Astrocyte (in vitro differentiated cells and primary cell): ENCODE data around the gene IGHMBP2. TPM values are rescaled to one million over a fixed set of nuclear protein-coding genes. Genes with fewer than 3 reads are reported as not detected.

Experiments used
- DNase-seq: peaks from one replicate; pipeline ENCODE4 v3.0.0-alpha.2; 2010; ENCODE audit warnings: low read depth
- FAIRE-seq: peaks from 2 replicates; lab custom pipeline; 2011; peaks lifted over from hg19 to GRCh38; lab: Jason Lieb, UNC
- H2AFZ ChIP-seq: 2 replicates; pipeline ENCODE4 v1.6.0; 2012; ENCODE audit warnings: low read depth, low read length, inconsistent platforms
- H3K27ac ChIP-seq: 2 replicates; pipeline ENCODE4 v1.5.1; 2011; ENCODE audit warnings: low read depth, low read length, inconsistent platforms
- H3K27me3 ChIP-seq: 2 replicates; pipeline ENCODE4 v1.6.0; 2011; ENCODE audit warnings: low read length, inconsistent platforms; ENCODE audit not compliant: insufficient read depth
- H3K36me3 ChIP-seq: 2 replicates; pipeline ENCODE4 v1.5.1; 2011; ENCODE audit warnings: low read length, inconsistent platforms; ENCODE audit not compliant: insufficient read depth
- H3K4me1 ChIP-seq: 2 replicates; pipeline ENCODE4 v1.5.1; 2011; ENCODE audit warnings: low read length, inconsistent platforms; ENCODE audit not compliant: insufficient read depth
- H3K4me2 ChIP-seq: 2 replicates; pipeline ENCODE4 v1.6.0; 2012; ENCODE audit warnings: low read length, inconsistent platforms
- H3K4me3 ChIP-seq: 2 replicates; pipeline ENCODE4 v1.5.1; 2011; ENCODE audit warnings: low read depth, mild to moderate bottlenecking, low read length, inconsistent platforms; ENCODE audit not compliant: insufficient read depth
- H3K79me2 ChIP-seq: 2 replicates; pipeline ENCODE4 v1.6.0; 2012; ENCODE audit warnings: mild to moderate bottlenecking, low read length, inconsistent platforms; ENCODE audit not compliant: insufficient read depth
- H3K9ac ChIP-seq: 2 replicates; pipeline ENCODE4 v1.6.0; 2012; ENCODE audit warnings: mild to moderate bottlenecking, low read length, inconsistent platforms
- H3K9me3 ChIP-seq: 2 replicates; pipeline ENCODE4 v1.5.1; 2012; ENCODE audit warnings: low read depth, mild to moderate bottlenecking, low read length, inconsistent platforms; ENCODE audit not compliant: insufficient read depth
- H4K20me1 ChIP-seq: 2 replicates; pipeline ENCODE4 v1.6.0; 2012; ENCODE audit warnings: low read length, inconsistent platforms; ENCODE audit not compliant: insufficient read depth
- H3K27ac Mint-ChIP-seq: one replicate; pipeline ENCODE4 v1.8.0; 2021; ENCODE audit warnings: mild to moderate bottlenecking, mixed read lengths; ENCODE audit not compliant: unreplicated experiment
- H3K27me3 Mint-ChIP-seq: one replicate; pipeline ENCODE4 v1.8.0; 2021; ENCODE audit warnings: low read depth, mixed read lengths; ENCODE audit not compliant: unreplicated experiment
- H3K36me3 Mint-ChIP-seq: one replicate; pipeline ENCODE4 v1.8.0; 2021; ENCODE audit warnings: low read depth, mixed read lengths; ENCODE audit not compliant: unreplicated experiment
- H3K4me1 Mint-ChIP-seq: one replicate; pipeline ENCODE4 v1.8.0; 2021; ENCODE audit warnings: low read depth, mixed read lengths; ENCODE audit not compliant: unreplicated experiment
- H3K4me3 Mint-ChIP-seq: one replicate; pipeline ENCODE4 v1.8.0; 2021; ENCODE audit warnings: mild to moderate bottlenecking, moderate library complexity, mixed read lengths; ENCODE audit not compliant: unreplicated experiment
- H3K9me3 Mint-ChIP-seq: one replicate; pipeline ENCODE4 v1.8.0; 2021; ENCODE audit warnings: mild to moderate bottlenecking, mixed read lengths; ENCODE audit not compliant: unreplicated experiment
- EZH2 ChIP-seq: IDR thresholded peaks from 2 replicates; pipeline ENCODE4 v1.6.1; 2012; ENCODE audit warnings: mild to moderate bottlenecking, low read length, inconsistent platforms; ENCODE audit not compliant: insufficient read depth
- total RNA-seq: library from RNA; stranded (reverse); gene quantifications from 2 replicates; pipeline ENCODE4 v1.2.1, GENCODE V29; 2021
- TF ChIP-seq, protein P1 (sequence below): IDR thresholded peaks from 2 replicates; pipeline ENCODE4 v1.5.1; 2011; ENCODE audit warnings: low read depth, mild to moderate bottlenecking, inconsistent platforms, low read length, moderate library complexity; ENCODE audit not compliant: insufficient read depth

Gene IGHMBP2
- total RNA-seq, 1 donor from 2014 or later = 14.0 TPM

DNA sequence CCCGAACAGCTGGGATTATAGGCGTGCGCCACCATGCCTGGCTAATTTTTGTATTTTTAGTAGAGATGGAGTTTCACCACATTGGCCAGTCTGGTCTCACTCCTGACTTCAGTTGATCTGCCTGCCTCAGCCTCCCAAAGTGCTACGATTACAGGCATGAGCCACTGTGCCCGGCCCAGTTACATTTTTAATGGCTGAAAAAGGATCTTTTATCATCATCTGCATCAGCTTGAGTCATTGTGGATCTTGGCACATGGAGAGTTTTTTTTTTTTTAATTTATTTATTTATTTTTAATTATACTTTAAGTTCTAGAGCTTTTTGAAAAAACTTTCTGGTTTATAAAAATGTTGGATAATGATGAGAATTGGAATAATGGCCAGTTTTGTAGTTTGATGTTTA, 8.6 kb downstream of the IGHMBP2 start:
- H3K27ac ChIP-seq = no peak overlapping the region
- H3K4me2 ChIP-seq = no peak overlapping the region
- no peak overlapping the region for H3K4me3 ChIP-seq
- H3K36me3 ChIP-seq = peaks cover 36% of the 10 kb centered on the region
- no peaks in the 10 kb centered on the region for H3K27me3 ChIP-seq
- no peaks in the 10 kb centered on the region for H3K9me3 ChIP-seq
- TF ChIP-seq, protein P1, sequence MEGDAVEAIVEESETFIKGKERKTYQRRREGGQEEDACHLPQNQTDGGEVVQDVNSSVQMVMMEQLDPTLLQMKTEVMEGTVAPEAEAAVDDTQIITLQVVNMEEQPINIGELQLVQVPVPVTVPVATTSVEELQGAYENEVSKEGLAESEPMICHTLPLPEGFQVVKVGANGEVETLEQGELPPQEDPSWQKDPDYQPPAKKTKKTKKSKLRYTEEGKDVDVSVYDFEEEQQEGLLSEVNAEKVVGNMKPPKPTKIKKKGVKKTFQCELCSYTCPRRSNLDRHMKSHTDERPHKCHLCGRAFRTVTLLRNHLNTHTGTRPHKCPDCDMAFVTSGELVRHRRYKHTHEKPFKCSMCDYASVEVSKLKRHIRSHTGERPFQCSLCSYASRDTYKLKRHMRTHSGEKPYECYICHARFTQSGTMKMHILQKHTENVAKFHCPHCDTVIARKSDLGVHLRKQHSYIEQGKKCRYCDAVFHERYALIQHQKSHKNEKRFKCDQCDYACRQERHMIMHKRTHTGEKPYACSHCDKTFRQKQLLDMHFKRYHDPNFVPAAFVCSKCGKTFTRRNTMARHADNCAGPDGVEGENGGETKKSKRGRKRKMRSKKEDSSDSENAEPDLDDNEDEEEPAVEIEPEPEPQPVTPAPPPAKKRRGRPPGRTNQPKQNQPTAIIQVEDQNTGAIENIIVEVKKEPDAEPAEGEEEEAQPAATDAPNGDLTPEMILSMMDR = no peak
- no peak for TF ChIP-seq EZH2
- no peaks in the 10 kb centered on the region for H3K4me1 ChIP-seq
- no peak overlapping the region for H3K4me3 Mint-ChIP-seq
- H3K9ac ChIP-seq = no peak overlapping the region
- DNase-seq (no peak), FAIRE-seq (no peak)
- no peak overlapping the region for H3K27ac Mint-ChIP-seq
- H3K79me2 ChIP-seq = peaks cover 2% of the 10 kb centered on the region
- H3K9me3 Mint-ChIP-seq = no peaks in the 10 kb centered on the region
- no peaks in the 10 kb centered on the region for H3K4me1 Mint-ChIP-seq
- H3K27me3 Mint-ChIP-seq = no peaks in the 10 kb centered on the region
- H4K20me1 ChIP-seq = peaks cover 13% of the 10 kb centered on the region
- H2AFZ ChIP-seq = no peak overlapping the region
- H3K36me3 Mint-ChIP-seq = peaks cover 30% of the 10 kb centered on the region

DNA sequence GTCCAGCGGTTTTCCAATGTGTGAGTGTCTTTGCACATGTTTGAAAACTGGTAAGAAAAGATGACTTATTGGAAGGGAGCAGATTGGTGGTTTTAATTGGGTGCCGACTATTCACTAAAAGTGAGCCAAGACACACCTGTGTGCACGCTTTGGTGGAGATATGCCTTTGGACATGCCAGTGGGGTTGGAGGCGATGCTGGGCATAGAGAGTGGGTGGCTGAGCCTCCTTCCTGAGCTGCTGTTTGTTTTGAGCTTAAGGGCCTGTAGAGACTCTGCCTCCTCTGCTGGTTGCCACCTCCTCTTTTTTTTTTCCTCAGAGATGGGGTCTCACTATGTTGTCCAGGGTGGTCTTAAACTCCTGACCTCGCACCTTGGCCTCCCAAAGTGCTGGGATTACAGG, 9.5 kb downstream of the IGHMBP2 start:
- H3K27ac ChIP-seq = no peak overlapping the region
- Mint-ChIP-seq H3K4me3 (no peak overlapping the region), H3K36me3 (peaks cover 32% of the 10 kb centered on the region), H3K4me1 (no peaks in the 10 kb centered on the region), H3K27ac (no peak overlapping the region), H3K9me3 (no peaks in the 10 kb centered on the region), H3K27me3 (no peaks in the 10 kb centered on the region)
- no peak for DNase-seq
- no peaks in the 10 kb centered on the region for H3K79me2 ChIP-seq
- no peaks in the 10 kb centered on the region for H3K27me3 ChIP-seq
- H2AFZ ChIP-seq = no peak overlapping the region
- H3K9ac ChIP-seq = no peak overlapping the region
- no peaks in the 10 kb centered on the region for H3K9me3 ChIP-seq
- TF ChIP-seq, protein P1 = no peak
- no peak for TF ChIP-seq EZH2
- H3K4me1 ChIP-seq = no peaks in the 10 kb centered on the region
- no peak for FAIRE-seq
- H3K4me2 ChIP-seq = no peak overlapping the region
- H3K4me3 ChIP-seq = no peak overlapping the region
- H3K36me3 ChIP-seq = peaks cover 39% of the 10 kb centered on the region
- H4K20me1 ChIP-seq = peaks cover 13% of the 10 kb centered on the region

DNA sequence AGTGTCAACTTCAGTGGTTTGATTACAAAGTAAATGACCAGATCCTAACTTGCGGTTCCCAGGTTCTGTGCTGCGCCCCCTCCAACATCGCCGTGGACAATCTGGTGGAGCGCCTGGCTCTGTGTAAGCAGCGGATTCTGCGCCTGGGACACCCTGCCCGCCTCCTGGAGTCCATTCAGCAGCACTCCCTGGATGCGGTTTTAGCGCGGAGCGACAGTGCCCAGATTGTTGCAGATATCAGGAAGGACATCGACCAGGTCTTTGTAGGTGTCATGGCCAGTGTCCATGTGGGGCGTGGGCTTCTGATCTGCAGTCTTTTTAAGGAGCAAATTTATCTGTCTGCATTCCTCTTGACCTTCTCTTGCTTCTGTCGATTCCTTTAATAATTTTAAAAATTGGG, 11.1 kb downstream of the IGHMBP2 start:
- H3K27ac ChIP-seq = no peak overlapping the region
- no peak overlapping the region for H3K4me3 ChIP-seq
- FAIRE-seq (no peak), DNase-seq (no peak)
- H3K9ac ChIP-seq = no peak overlapping the region
- H3K36me3 ChIP-seq = peaks cover 35% of the 10 kb centered on the region
- peaks cover 34% of the 10 kb centered on the region for H3K36me3 Mint-ChIP-seq
- no peaks in the 10 kb centered on the region for H3K9me3 Mint-ChIP-seq
- no peak overlapping the region for H3K4me2 ChIP-seq
- TF ChIP-seq, protein P1 = no peak
- no peak for TF ChIP-seq EZH2
- H3K27ac Mint-ChIP-seq = no peak overlapping the region
- H4K20me1 ChIP-seq = peaks cover 13% of the 10 kb centered on the region
- no peaks in the 10 kb centered on the region for H3K79me2 ChIP-seq
- H2AFZ ChIP-seq = no peak overlapping the region
- H3K9me3 ChIP-seq = no peaks in the 10 kb centered on the region
- H3K4me1 ChIP-seq = no peaks in the 10 kb centered on the region
- no peaks in the 10 kb centered on the region for H3K4me1 Mint-ChIP-seq
- no peak overlapping the region for H3K4me3 Mint-ChIP-seq
- H3K27me3 Mint-ChIP-seq = no peaks in the 10 kb centered on the region
- no peaks in the 10 kb centered on the region for H3K27me3 ChIP-seq
